IMR-90 (cell line): ENCODE results near the gene PRELID1. TPM values are rescaled to one million over a fixed set of nuclear protein-coding genes. Genes with fewer than 3 reads are reported as not detected.

Source experiments
- ATAC-seq: fragments of 200-7000 bp; cut with Tn5 transposase; 2 replicates; pipeline ENCODE4 v1.9.1; 2020; ENCODE audit warnings: low read depth, mild to moderate bottlenecking, moderate library complexity
- BruUV-seq: library from RNA; stranded (reverse); fragments of 400-500 nt; replicated peaks from 2 replicates; lab custom pipeline; 2021; lab: Mats Ljungman, UMichigan
- CTCF ChIA-PET: fragments of 300-600 bp; formaldehyde crosslinking; extraction: SDS; loops from one replicate; lab custom pipeline; 2021; ENCODE audit warnings: antibody characterized with exemption; lab: Yijun Ruan, JAX
- POLR2A ChIA-PET: fragments of 300-600 bp; sonication (Branson Sonifier 250); formaldehyde crosslinking; loops from one replicate; lab custom pipeline; 2022; ENCODE audit warnings: antibody characterized with exemption; ENCODE audit not compliant: unreplicated experiment; lab: Charles Lee
- DNase-seq: peaks from one replicate; pipeline ENCODE4 v3.0.0; 2013
- H2AFZ ChIP-seq: replicated peaks from 2 replicates; pipeline ENCODE3; 2013; ENCODE audit warnings: low read length, mild to moderate bottlenecking; ENCODE audit not compliant: poor library complexity
- H2AK5ac ChIP-seq: 2 replicates; pipeline ENCODE4 v1.6.1; 2013; ENCODE audit warnings: low read depth, low read length, inconsistent platforms
- H2AK9ac ChIP-seq: replicated peaks from 2 replicates; pipeline ENCODE3; 2013; ENCODE audit warnings: mild to moderate bottlenecking, low read depth, low read length, moderate library complexity; ENCODE audit not compliant: poor library complexity
- H2BK120ac ChIP-seq: 2 replicates; pipeline ENCODE4 v1.6.1; 2013; ENCODE audit warnings: low read depth, low read length, inconsistent platforms
- H2BK15ac ChIP-seq: 3 replicates; pipeline ENCODE4 v1.6.1; 2013; ENCODE audit warnings: low read depth, low read length, inconsistent platforms
- H2BK20ac ChIP-seq: 2 replicates; pipeline ENCODE4 v1.6.1; 2013; ENCODE audit warnings: low read depth, mild to moderate bottlenecking, inconsistent platforms, low read length, moderate library complexity
- H2BK5ac ChIP-seq: 2 replicates; pipeline ENCODE4 v1.6.1; 2013; ENCODE audit warnings: mild to moderate bottlenecking, low read depth, low read length, inconsistent platforms; ENCODE audit not compliant: poor library complexity, severe bottlenecking
- H3K14ac ChIP-seq: replicated peaks from 2 replicates; pipeline ENCODE4 v1.6.1; 2013; ENCODE audit warnings: low read depth, low read length, inconsistent platforms
- H3K18ac ChIP-seq: 2 replicates; pipeline ENCODE4 v1.6.1; 2013; ENCODE audit warnings: low read depth, low read length, control low read depth
- H3K23ac ChIP-seq: 2 replicates; pipeline ENCODE4 v1.6.1; 2013; ENCODE audit warnings: low read depth, low read length, inconsistent platforms
- H3K27ac ChIP-seq: 2 replicates; pipeline ENCODE4 v1.5.1; 2013; ENCODE audit warnings: mild to moderate bottlenecking, control low read depth, low read length; ENCODE audit not compliant: insufficient read depth
- H3K27me3 ChIP-seq: 2 replicates; pipeline ENCODE4 v1.6.1; 2013; ENCODE audit warnings: low read length; ENCODE audit not compliant: control insufficient read depth, insufficient read depth
- H3K36me3 ChIP-seq: 2 replicates; pipeline ENCODE4 v1.6.1; 2013; ENCODE audit warnings: low read length, mixed read lengths; ENCODE audit not compliant: control insufficient read depth, insufficient read depth
- H3K4ac ChIP-seq: 2 replicates; pipeline ENCODE4 v1.6.1; 2013; ENCODE audit warnings: low read depth, low read length, inconsistent platforms
- H3K4me1 ChIP-seq: 2 replicates; pipeline ENCODE4 v1.6.1; 2013; ENCODE audit warnings: low read length, mixed read lengths; ENCODE audit not compliant: control insufficient read depth, insufficient read depth
- H3K4me2 ChIP-seq: 2 replicates; pipeline ENCODE4 v1.6.1; 2013; ENCODE audit warnings: low read depth, mild to moderate bottlenecking, control low read depth, low read length, moderate library complexity
- H3K4me3 ChIP-seq: 2 replicates; pipeline ENCODE4 v1.5.1; 2013; ENCODE audit warnings: low read depth, mild to moderate bottlenecking, control low read depth, low read length, moderate library complexity; ENCODE audit not compliant: insufficient read depth
- H3K56ac ChIP-seq: 2 replicates; pipeline ENCODE4 v1.6.1; 2013; ENCODE audit warnings: low read length, inconsistent platforms; ENCODE audit not compliant: insufficient read depth; ENCODE audit errors: extremely low read depth
- H3K79me1 ChIP-seq, 2 experiments: 2 replicates each; pipeline ENCODE4 v1.6.1; 2013; ENCODE audit warnings: low read length in 2 of 2, inconsistent platforms in 1 of 2, low read depth in 1 of 2
- H3K9ac ChIP-seq: 2 replicates; pipeline ENCODE4 v1.6.1; 2013; ENCODE audit warnings: low read depth, low read length, control low read depth
- H3K9me1 ChIP-seq: 2 replicates; pipeline ENCODE4 v1.6.1; 2013; ENCODE audit warnings: low read length, inconsistent platforms; ENCODE audit not compliant: insufficient read depth
- H3K9me3 ChIP-seq: 2 replicates; pipeline ENCODE4 v1.6.1; 2013; ENCODE audit warnings: low read length; ENCODE audit not compliant: control insufficient read depth, insufficient read depth
- H4K20me1 ChIP-seq: 2 replicates; pipeline ENCODE4 v1.6.1; 2013; ENCODE audit warnings: low read length, inconsistent platforms; ENCODE audit not compliant: insufficient read depth
- H4K5ac ChIP-seq: 2 replicates; pipeline ENCODE4 v1.6.1; 2013; ENCODE audit warnings: mild to moderate bottlenecking, low read depth, low read length, control low read depth
- H4K8ac ChIP-seq, 2 experiments: 2 replicates each; pipeline ENCODE4 v1.6.1; 2013; ENCODE audit warnings: low read depth in 2 of 2, low read length in 2 of 2, control low read depth in 1 of 2, inconsistent platforms in 1 of 2
- H4K91ac ChIP-seq: 2 replicates; pipeline ENCODE4 v1.6.1; 2013; ENCODE audit warnings: low read depth, low read length, inconsistent platforms; ENCODE audit not compliant: insufficient read depth
- CHD1 ChIP-seq: IDR thresholded peaks from 2 replicates; pipeline ENCODE4 v1.6.1; 2012; ENCODE audit warnings: low read depth, low read length, improper control_type of control experiment
- MAFK ChIP-seq: IDR thresholded peaks from 2 replicates; pipeline ENCODE4 v1.6.1; 2012; ENCODE audit warnings: low read depth, low read length, improper control_type of control experiment
- MAZ ChIP-seq: IDR thresholded peaks from 2 replicates; pipeline ENCODE4 v1.6.1; 2012; ENCODE audit warnings: low read depth, mild to moderate bottlenecking, low read length, improper control_type of control experiment, moderate library complexity, borderline replicate concordance
- RCOR1 ChIP-seq: IDR thresholded peaks from 2 replicates; pipeline ENCODE4 v1.6.1; 2012; ENCODE audit warnings: mild to moderate bottlenecking, low read length, improper control_type of control experiment; ENCODE audit not compliant: insufficient replicate concordance
- RFX5 ChIP-seq: IDR thresholded peaks from 2 replicates; pipeline ENCODE4 v1.8.0; 2012; ENCODE audit warnings: low read depth, mild to moderate bottlenecking, low read length, moderate library complexity
- SMC3 ChIP-seq: fragments of 150-350 bp; IDR thresholded peaks from 2 replicates; pipeline ENCODE4 v1.6.1; 2016; ENCODE audit warnings: low read depth, mild to moderate bottlenecking, antibody characterized with exemption, low read length, moderate library complexity
- WGBS, 2 experiments: methylation state at CpG; one replicate each; pipeline versions ENCODE4 v1.1.5 to v1.1.7; 2013; ENCODE audit warnings: missing lambda C conversion rate in 2 of 2; ENCODE audit not compliant: insufficient read length in 1 of 2; ENCODE audit errors: extremely low coverage in 2 of 2; 5-methylcytosine and 5-hydroxymethylcytosine counted together
- dilution Hi-C: fragments of 300-500 bp; cut with HindIII; formaldehyde crosslinking; loops from one replicate; pipeline ENCODE4 v1.14.3; 2018; ENCODE audit warnings: low sequenced_read_pairs; ENCODE audit not compliant: unreplicated experiment
- in situ Hi-C: fragments of 300-500 bp; cut with MboI; formaldehyde crosslinking; loops from 3 replicates; pipeline ENCODE4 v1.14.3; 2019; ENCODE audit warnings: low sequenced_read_pairs, inconsistent platforms, mixed read lengths
- intact Hi-C: fragments of 100-400 bp; cut with micrococcal nuclease; formaldehyde crosslinking; loops from 2 replicates; pipeline ENCODE4 v1.10.0; 2022
- polyA plus RNA-seq, 3 experiments: library from polyadenylated mRNA; depleted of rRNA; stranded (reverse); fragments of >200 nt; gene quantifications; 2 replicates each; pipeline ENCODE4 v1.2.3, GENCODE V29; 2012; ENCODE audit warnings: low replicate concordance in 1 of 3
- total RNA-seq: library from RNA; depleted of rRNA; stranded (reverse); fragments of >200 nt; gene quantifications from 2 replicates; pipeline ENCODE4 v1.2.3, GENCODE V29; 2012
- TF ChIP-seq, protein P1 (sequence below): fragments of 150-350 bp; IDR thresholded peaks from 2 replicates; pipeline ENCODE4 v1.6.1; 2017; ENCODE audit warnings: mild to moderate bottlenecking, antibody characterized with exemption, low read length, low read depth

PRELID1 gene
- total and polyA plus RNA-seq, 2 of the 4 experiments (the other 2 are of a cell fraction), result 116 to 239 TPM

GRCh38 chr5:177288191-177288590 lies 15.4 kb upstream of the PRELID1 start:
- Histone ChIP-seq H2AK9ac (no peak overlapping the region), H2AK5ac (no peak overlapping the region), H3K18ac (no peak overlapping the region), H4K5ac (no peak overlapping the region), H3K14ac (no peak overlapping the region), H4K8ac (no peak overlapping the region), H4K91ac (no peak overlapping the region), H2BK15ac (no peak overlapping the region), H3K23ac (no peak overlapping the region), H3K27me3 (no peaks in the 10 kb centered on the region), H3K4me1 (no peaks in the 10 kb centered on the region), H3K4me3 (no peak overlapping the region), H3K4ac (no peak overlapping the region), H3K56ac (no peak overlapping the region), H2BK5ac (no peak overlapping the region), H3K27ac (no peak overlapping the region), H3K9me1 (no peaks in the 10 kb centered on the region), H2BK120ac (no peak overlapping the region), H3K4me2 (no peak overlapping the region), H3K79me1 (peaks cover 8 to 10% of the 10 kb centered on the region in 2 experiments; a peak in 2 of 4 replicates), H4K20me1 (no peaks in the 10 kb centered on the region), H3K9ac (no peak overlapping the region), H2AFZ (no peak overlapping the region), H3K9me3 (no peaks in the 10 kb centered on the region), H3K36me3 (peaks cover 40% of the 10 kb centered on the region), H2BK20ac (no peak overlapping the region)
- TF ChIP-seq MAFK (no peak), MAZ (no peak), RFX5 (no peak), RCOR1 (no peak), CHD1 (no peak), SMC3 (no peak)
- TF ChIP-seq, protein P1, sequence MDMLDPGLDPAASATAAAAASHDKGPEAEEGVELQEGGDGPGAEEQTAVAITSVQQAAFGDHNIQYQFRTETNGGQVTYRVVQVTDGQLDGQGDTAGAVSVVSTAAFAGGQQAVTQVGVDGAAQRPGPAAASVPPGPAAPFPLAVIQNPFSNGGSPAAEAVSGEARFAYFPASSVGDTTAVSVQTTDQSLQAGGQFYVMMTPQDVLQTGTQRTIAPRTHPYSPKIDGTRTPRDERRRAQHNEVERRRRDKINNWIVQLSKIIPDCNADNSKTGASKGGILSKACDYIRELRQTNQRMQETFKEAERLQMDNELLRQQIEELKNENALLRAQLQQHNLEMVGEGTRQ, result no peak
- ChIA-PET POLR2A (no interaction called here), CTCF (no interaction called here)
- in situ Hi-C loops, result no loop called here
- dilution Hi-C loops, result no loop called here
- no CpG with 5 or more reads among the region's 2 CpGs for WGBS, 2 experiments
- DNase-seq, result no peak
- intact Hi-C loops, result no loop called here
- ATAC-seq, result no peak
- BruUV-seq, result no TSS peak
